Embryonic facial prominence (tissue), 1 donor: ENCODE data around the gene MSTO1.
"Not testable (repeated sequence)": the region's sequence is repeated elsewhere in the genome, so short reads cannot be mapped to it uniquely, and the experiment has no call there.

Experiments used
- DNase-seq: peaks from one replicate; pipeline ENCODE4 v3.0.0-alpha.2; 2016; ENCODE audit errors: extremely low spot score

MSTO1 gene

GRCh38 chr1:155609515-155610256 is at the start of gene MSTO1:
MSTO1 (plus strand) TSS chr1:155610218; CDS start chr1:155610249, 31 bp downstream.
- peak; percentile 91 for DNase-seq

- DNase-seq = peak; percentile 47
Observed at GRCh38 chr1:155561779-155562580, 48.0 kb upstream of the MSTO1 start.

- peak; percentile 67 for DNase-seq
Observed at GRCh38 chr1:155562581-155563376, 47.2 kb upstream of the MSTO1 start, which contains the start of gene ASH1L. ASH1L (minus strand) TSS chr1:155562803; CDS start chr1:155521519, 41,284 bp downstream.

- not testable (repeated sequence) for DNase-seq
Observed at GRCh38 chr1:155563377-155564022, 46.5 kb upstream of the MSTO1 start.

- no peak for DNase-seq
Observed at GRCh38 chr1:155569988-155570592, 39.9 kb upstream of the MSTO1 start.

- no peak for DNase-seq
Observed at GRCh38 chr1:155570593-155570990, 39.4 kb upstream of the MSTO1 start.

GRCh38 chr1:155574077-155574476 is 35.9 kb upstream of the MSTO1 start:
- DNase-seq = no peak

GRCh38 chr1:155575608-155576007 is 34.4 kb upstream of the MSTO1 start:
- DNase-seq = not testable (repeated sequence)

GRCh38 chr1:155583846-155584245 is 26.2 kb upstream of the MSTO1 start:
- not testable (repeated sequence) for DNase-seq

GRCh38 chr1:155589282-155589681 is 20.7 kb upstream of the MSTO1 start:
- not testable (repeated sequence) for DNase-seq

GRCh38 chr1:155590516-155591247 is 19.3 kb upstream of the MSTO1 start:
- DNase-seq = not testable (repeated sequence)

- peak; percentile 23 for DNase-seq
Observed at GRCh38 chr1:155591770-155592169, 18.2 kb upstream of the MSTO1 start.

- not testable (repeated sequence) for DNase-seq
Observed at GRCh38 chr1:155595877-155596474, 14.0 kb upstream of the MSTO1 start.

GRCh38 chr1:155596864-155597263 is 13.2 kb upstream of the MSTO1 start:
- no peak for DNase-seq

GRCh38 chr1:155598842-155599331 is 11.1 kb upstream of the MSTO1 start:
- DNase-seq = no peak

GRCh38 chr1:155599828-155600572 is 10.0 kb upstream of the MSTO1 start:
- DNase-seq = not testable (repeated sequence)

GRCh38 chr1:155607708-155608107 is 2.3 kb upstream of the MSTO1 start:
- DNase-seq = no peak

- DNase-seq = no peak
Observed at GRCh38 chr1:155608888-155609225, 1.2 kb upstream of the MSTO1 start.

- not testable (repeated sequence) for DNase-seq
Observed at GRCh38 chr1:155610257-155610647, 234 bp downstream of the MSTO1 start.
